ENCODE measurements around the gene CPPED1.

DNA sequence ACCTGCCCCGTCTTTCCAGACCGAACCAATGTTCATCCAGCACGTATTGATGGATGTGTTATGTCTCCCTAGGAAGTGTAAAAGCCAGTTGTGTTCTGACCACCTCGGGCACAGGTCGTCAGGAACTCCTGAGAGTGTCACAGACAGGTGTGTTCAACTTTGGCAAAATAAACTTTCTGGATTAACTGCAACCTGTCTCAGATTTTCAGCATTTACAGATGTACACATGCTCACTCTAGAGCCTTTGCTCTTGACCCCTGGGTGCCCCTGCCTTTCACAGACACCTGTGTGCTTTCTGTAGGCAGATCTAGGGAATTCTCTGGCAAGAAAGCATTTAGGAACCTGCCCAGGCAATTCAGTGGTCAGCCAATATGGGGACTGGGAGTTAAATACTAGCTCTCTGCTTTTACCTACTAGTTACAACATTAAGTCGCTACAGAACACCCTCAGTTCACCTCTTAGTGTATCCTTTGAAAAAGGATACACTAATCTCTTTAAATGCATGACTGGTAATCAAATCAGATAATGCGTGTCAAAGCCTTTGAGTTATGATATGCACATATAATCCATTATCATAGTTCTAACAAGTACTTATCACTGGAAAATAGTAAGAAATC, 188.9 kb downstream of the CPPED1 start:
- TF ChIP-seq, protein P1, sequence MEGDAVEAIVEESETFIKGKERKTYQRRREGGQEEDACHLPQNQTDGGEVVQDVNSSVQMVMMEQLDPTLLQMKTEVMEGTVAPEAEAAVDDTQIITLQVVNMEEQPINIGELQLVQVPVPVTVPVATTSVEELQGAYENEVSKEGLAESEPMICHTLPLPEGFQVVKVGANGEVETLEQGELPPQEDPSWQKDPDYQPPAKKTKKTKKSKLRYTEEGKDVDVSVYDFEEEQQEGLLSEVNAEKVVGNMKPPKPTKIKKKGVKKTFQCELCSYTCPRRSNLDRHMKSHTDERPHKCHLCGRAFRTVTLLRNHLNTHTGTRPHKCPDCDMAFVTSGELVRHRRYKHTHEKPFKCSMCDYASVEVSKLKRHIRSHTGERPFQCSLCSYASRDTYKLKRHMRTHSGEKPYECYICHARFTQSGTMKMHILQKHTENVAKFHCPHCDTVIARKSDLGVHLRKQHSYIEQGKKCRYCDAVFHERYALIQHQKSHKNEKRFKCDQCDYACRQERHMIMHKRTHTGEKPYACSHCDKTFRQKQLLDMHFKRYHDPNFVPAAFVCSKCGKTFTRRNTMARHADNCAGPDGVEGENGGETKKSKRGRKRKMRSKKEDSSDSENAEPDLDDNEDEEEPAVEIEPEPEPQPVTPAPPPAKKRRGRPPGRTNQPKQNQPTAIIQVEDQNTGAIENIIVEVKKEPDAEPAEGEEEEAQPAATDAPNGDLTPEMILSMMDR (IDR thresholded peaks at IDR 0.05; ENCODE audit: low read depth, low read length): no peak
- TF ChIP-seq, protein P2, sequence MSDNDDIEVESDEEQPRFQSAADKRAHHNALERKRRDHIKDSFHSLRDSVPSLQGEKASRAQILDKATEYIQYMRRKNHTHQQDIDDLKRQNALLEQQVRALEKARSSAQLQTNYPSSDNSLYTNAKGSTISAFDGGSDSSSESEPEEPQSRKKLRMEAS (IDR thresholded peaks at IDR 0.05; ENCODE audit: low read depth, low read length): no peak
